ENCODE data around the gene CDKAL1.

DNA sequence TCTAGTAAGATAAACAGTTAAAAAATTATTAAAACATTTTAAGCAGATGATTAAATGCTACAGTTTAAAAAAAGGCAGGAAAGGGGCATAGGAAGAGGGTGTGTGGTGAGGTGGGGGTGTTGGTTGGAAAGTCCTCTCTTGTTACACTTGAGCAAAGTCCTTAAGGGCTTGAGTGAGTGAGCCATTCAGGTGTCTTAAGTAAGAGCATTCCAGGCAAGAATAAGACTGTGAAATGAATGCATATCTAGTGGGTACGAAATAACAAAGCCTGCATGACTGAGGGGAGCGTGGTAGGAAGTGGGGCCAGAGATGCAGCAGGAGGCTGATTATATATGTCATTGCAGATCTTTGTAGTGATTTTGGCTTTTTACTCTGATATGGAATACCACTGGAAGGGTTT, 5.1 kb downstream of the CDKAL1 start:
- TF ChIP-seq GATA2 (IDR thresholded peaks at IDR 0.05; ENCODE audit: low read depth, low read length) (no peak), GATA3 (IDR thresholded peaks at IDR 0.05; ENCODE audit: low read depth, low read length) (no peak)

Measured in SH-SY5Y (cell line).